IMR-90 (cell line): ENCODE measurements around the gene XPR1. TPM values are rescaled to one million over a fixed set of nuclear protein-coding genes. Genes with fewer than 3 reads are reported as not detected.

Experiments
- ATAC-seq: fragments of 200-7000 bp; cut with Tn5 transposase; 2 replicates; pipeline ENCODE4 v1.9.1; 2020; ENCODE audit warnings: low read depth, mild to moderate bottlenecking, moderate library complexity
- BruUV-seq: library from RNA; stranded (reverse); fragments of 400-500 nt; replicated peaks from 2 replicates; lab custom pipeline; 2021; lab: Mats Ljungman, UMichigan
- CTCF ChIA-PET: fragments of 300-600 bp; formaldehyde crosslinking; extraction: SDS; loops from one replicate; lab custom pipeline; 2021; ENCODE audit warnings: antibody characterized with exemption; lab: Yijun Ruan, JAX
- POLR2A ChIA-PET: fragments of 300-600 bp; sonication (Branson Sonifier 250); formaldehyde crosslinking; loops from one replicate; lab custom pipeline; 2022; ENCODE audit warnings: antibody characterized with exemption; ENCODE audit not compliant: unreplicated experiment; lab: Charles Lee
- DNase-seq: peaks from one replicate; pipeline ENCODE4 v3.0.0; 2013
- H2AFZ ChIP-seq: replicated peaks from 2 replicates; pipeline ENCODE3; 2013; ENCODE audit warnings: low read length, mild to moderate bottlenecking; ENCODE audit not compliant: poor library complexity
- H2AK5ac ChIP-seq: 2 replicates; pipeline ENCODE4 v1.6.1; 2013; ENCODE audit warnings: low read depth, low read length, inconsistent platforms
- H2AK9ac ChIP-seq: replicated peaks from 2 replicates; pipeline ENCODE3; 2013; ENCODE audit warnings: mild to moderate bottlenecking, low read depth, low read length, moderate library complexity; ENCODE audit not compliant: poor library complexity
- H2BK120ac ChIP-seq: 2 replicates; pipeline ENCODE4 v1.6.1; 2013; ENCODE audit warnings: low read depth, low read length, inconsistent platforms
- H2BK15ac ChIP-seq: 3 replicates; pipeline ENCODE4 v1.6.1; 2013; ENCODE audit warnings: low read depth, low read length, inconsistent platforms
- H2BK20ac ChIP-seq: 2 replicates; pipeline ENCODE4 v1.6.1; 2013; ENCODE audit warnings: low read depth, mild to moderate bottlenecking, inconsistent platforms, low read length, moderate library complexity
- H2BK5ac ChIP-seq: 2 replicates; pipeline ENCODE4 v1.6.1; 2013; ENCODE audit warnings: mild to moderate bottlenecking, low read depth, low read length, inconsistent platforms; ENCODE audit not compliant: poor library complexity, severe bottlenecking
- H3K14ac ChIP-seq: replicated peaks from 2 replicates; pipeline ENCODE4 v1.6.1; 2013; ENCODE audit warnings: low read depth, low read length, inconsistent platforms
- H3K18ac ChIP-seq: 2 replicates; pipeline ENCODE4 v1.6.1; 2013; ENCODE audit warnings: low read depth, low read length, control low read depth
- H3K23ac ChIP-seq: 2 replicates; pipeline ENCODE4 v1.6.1; 2013; ENCODE audit warnings: low read depth, low read length, inconsistent platforms
- H3K27ac ChIP-seq: 2 replicates; pipeline ENCODE4 v1.5.1; 2013; ENCODE audit warnings: mild to moderate bottlenecking, control low read depth, low read length; ENCODE audit not compliant: insufficient read depth
- H3K27me3 ChIP-seq: 2 replicates; pipeline ENCODE4 v1.6.1; 2013; ENCODE audit warnings: low read length; ENCODE audit not compliant: control insufficient read depth, insufficient read depth
- H3K36me3 ChIP-seq: 2 replicates; pipeline ENCODE4 v1.6.1; 2013; ENCODE audit warnings: low read length, mixed read lengths; ENCODE audit not compliant: control insufficient read depth, insufficient read depth
- H3K4ac ChIP-seq: 2 replicates; pipeline ENCODE4 v1.6.1; 2013; ENCODE audit warnings: low read depth, low read length, inconsistent platforms
- H3K4me1 ChIP-seq: 2 replicates; pipeline ENCODE4 v1.6.1; 2013; ENCODE audit warnings: low read length, mixed read lengths; ENCODE audit not compliant: control insufficient read depth, insufficient read depth
- H3K4me2 ChIP-seq: 2 replicates; pipeline ENCODE4 v1.6.1; 2013; ENCODE audit warnings: low read depth, mild to moderate bottlenecking, control low read depth, low read length, moderate library complexity
- H3K4me3 ChIP-seq: 2 replicates; pipeline ENCODE4 v1.5.1; 2013; ENCODE audit warnings: low read depth, mild to moderate bottlenecking, control low read depth, low read length, moderate library complexity; ENCODE audit not compliant: insufficient read depth
- H3K56ac ChIP-seq: 2 replicates; pipeline ENCODE4 v1.6.1; 2013; ENCODE audit warnings: low read length, inconsistent platforms; ENCODE audit not compliant: insufficient read depth; ENCODE audit errors: extremely low read depth
- H3K79me1 ChIP-seq, 2 experiments: 2 replicates each; pipeline ENCODE4 v1.6.1; 2013; ENCODE audit warnings: low read length in 2 of 2, inconsistent platforms in 1 of 2, low read depth in 1 of 2
- H3K9ac ChIP-seq: 2 replicates; pipeline ENCODE4 v1.6.1; 2013; ENCODE audit warnings: low read depth, low read length, control low read depth
- H3K9me1 ChIP-seq: 2 replicates; pipeline ENCODE4 v1.6.1; 2013; ENCODE audit warnings: low read length, inconsistent platforms; ENCODE audit not compliant: insufficient read depth
- H3K9me3 ChIP-seq: 2 replicates; pipeline ENCODE4 v1.6.1; 2013; ENCODE audit warnings: low read length; ENCODE audit not compliant: control insufficient read depth, insufficient read depth
- H4K20me1 ChIP-seq: 2 replicates; pipeline ENCODE4 v1.6.1; 2013; ENCODE audit warnings: low read length, inconsistent platforms; ENCODE audit not compliant: insufficient read depth
- H4K5ac ChIP-seq: 2 replicates; pipeline ENCODE4 v1.6.1; 2013; ENCODE audit warnings: mild to moderate bottlenecking, low read depth, low read length, control low read depth
- H4K8ac ChIP-seq, 2 experiments: 2 replicates each; pipeline ENCODE4 v1.6.1; 2013; ENCODE audit warnings: low read depth in 2 of 2, low read length in 2 of 2, control low read depth in 1 of 2, inconsistent platforms in 1 of 2
- H4K91ac ChIP-seq: 2 replicates; pipeline ENCODE4 v1.6.1; 2013; ENCODE audit warnings: low read depth, low read length, inconsistent platforms; ENCODE audit not compliant: insufficient read depth
- BHLHE40 ChIP-seq: fragments of 150-350 bp; IDR thresholded peaks from 2 replicates; pipeline ENCODE4 v1.6.1; 2016; ENCODE audit warnings: mild to moderate bottlenecking, low read depth, low read length
- CEBPB ChIP-seq: IDR thresholded peaks from 2 replicates; pipeline ENCODE4 v1.6.1; 2012; ENCODE audit warnings: low read depth, low read length, improper control_type of control experiment
- CHD1 ChIP-seq: IDR thresholded peaks from 2 replicates; pipeline ENCODE4 v1.6.1; 2012; ENCODE audit warnings: low read depth, low read length, improper control_type of control experiment
- FOS ChIP-seq: fragments of 150-350 bp; IDR thresholded peaks from 2 replicates; pipeline ENCODE4 v1.6.1; 2016; ENCODE audit warnings: low read depth, low read length
- MAFK ChIP-seq: IDR thresholded peaks from 2 replicates; pipeline ENCODE4 v1.6.1; 2012; ENCODE audit warnings: low read depth, low read length, improper control_type of control experiment
- MAZ ChIP-seq: IDR thresholded peaks from 2 replicates; pipeline ENCODE4 v1.6.1; 2012; ENCODE audit warnings: low read depth, mild to moderate bottlenecking, low read length, improper control_type of control experiment, moderate library complexity, borderline replicate concordance
- MXI1 ChIP-seq: IDR thresholded peaks from 2 replicates; pipeline ENCODE4 v1.6.1; 2012; ENCODE audit warnings: low read depth, mild to moderate bottlenecking, low read length, moderate library complexity, borderline replicate concordance
- NFE2L2 ChIP-seq: fragments of 150-350 bp; IDR thresholded peaks from 2 replicates; pipeline ENCODE4 v1.6.1; 2016; ENCODE audit warnings: low read depth, mild to moderate bottlenecking, low read length
- POLR2A ChIP-seq: IDR thresholded peaks from 2 replicates; pipeline ENCODE4 v1.6.1; 2012; ENCODE audit warnings: mild to moderate bottlenecking, low read depth, low read length
- RAD21 ChIP-seq: IDR thresholded peaks from 2 replicates; pipeline ENCODE4 v1.6.1; 2012; ENCODE audit warnings: low read length, improper control_type of control experiment
- RCOR1 ChIP-seq: IDR thresholded peaks from 2 replicates; pipeline ENCODE4 v1.6.1; 2012; ENCODE audit warnings: mild to moderate bottlenecking, low read length, improper control_type of control experiment; ENCODE audit not compliant: insufficient replicate concordance
- RFX5 ChIP-seq: IDR thresholded peaks from 2 replicates; pipeline ENCODE4 v1.8.0; 2012; ENCODE audit warnings: low read depth, mild to moderate bottlenecking, low read length, moderate library complexity
- SMC3 ChIP-seq: fragments of 150-350 bp; IDR thresholded peaks from 2 replicates; pipeline ENCODE4 v1.6.1; 2016; ENCODE audit warnings: low read depth, mild to moderate bottlenecking, antibody characterized with exemption, low read length, moderate library complexity
- WGBS, 2 experiments: methylation state at CpG; one replicate each; pipeline versions ENCODE4 v1.1.5 to v1.1.7; 2013; ENCODE audit warnings: missing lambda C conversion rate in 2 of 2; ENCODE audit not compliant: insufficient read length in 1 of 2; ENCODE audit errors: extremely low coverage in 2 of 2; 5-methylcytosine and 5-hydroxymethylcytosine counted together
- dilution Hi-C: fragments of 300-500 bp; cut with HindIII; formaldehyde crosslinking; loops from one replicate; pipeline ENCODE4 v1.14.3; 2018; ENCODE audit warnings: low sequenced_read_pairs; ENCODE audit not compliant: unreplicated experiment
- in situ Hi-C: fragments of 300-500 bp; cut with MboI; formaldehyde crosslinking; loops from 3 replicates; pipeline ENCODE4 v1.14.3; 2019; ENCODE audit warnings: low sequenced_read_pairs, inconsistent platforms, mixed read lengths
- intact Hi-C: fragments of 100-400 bp; cut with micrococcal nuclease; formaldehyde crosslinking; loops from 2 replicates; pipeline ENCODE4 v1.10.0; 2022
- polyA plus RNA-seq, 3 experiments: library from polyadenylated mRNA; depleted of rRNA; stranded (reverse); fragments of >200 nt; gene quantifications; 2 replicates each; pipeline ENCODE4 v1.2.3, GENCODE V29; 2012; ENCODE audit warnings: low replicate concordance in 1 of 3
- total RNA-seq: library from RNA; depleted of rRNA; stranded (reverse); fragments of >200 nt; gene quantifications from 2 replicates; pipeline ENCODE4 v1.2.3, GENCODE V29; 2012
- TF ChIP-seq, protein P1 (sequence below): fragments of 150-350 bp; IDR thresholded peaks from 2 replicates; pipeline ENCODE4 v1.6.1; 2016; ENCODE audit warnings: low read depth, mild to moderate bottlenecking, low read length, moderate library complexity, borderline replicate concordance
- TF ChIP-seq, protein P2 (sequence below): conservative IDR thresholded peaks from 2 replicates; pipeline ENCODE4 v1.5.1; 2012; ENCODE audit warnings: mild to moderate bottlenecking, low read depth, low read length, improper control_type of control experiment
- TF ChIP-seq, protein P3 (sequence below): fragments of 150-350 bp; IDR thresholded peaks from 2 replicates; pipeline ENCODE4 v1.6.1; 2017; ENCODE audit warnings: mild to moderate bottlenecking, antibody characterized with exemption, low read length, low read depth

The XPR1 gene
- total and polyA plus RNA-seq, 2 of the 4 experiments (the other 2 are of a cell fraction), result 11.8 to 25.1 TPM

DNA sequence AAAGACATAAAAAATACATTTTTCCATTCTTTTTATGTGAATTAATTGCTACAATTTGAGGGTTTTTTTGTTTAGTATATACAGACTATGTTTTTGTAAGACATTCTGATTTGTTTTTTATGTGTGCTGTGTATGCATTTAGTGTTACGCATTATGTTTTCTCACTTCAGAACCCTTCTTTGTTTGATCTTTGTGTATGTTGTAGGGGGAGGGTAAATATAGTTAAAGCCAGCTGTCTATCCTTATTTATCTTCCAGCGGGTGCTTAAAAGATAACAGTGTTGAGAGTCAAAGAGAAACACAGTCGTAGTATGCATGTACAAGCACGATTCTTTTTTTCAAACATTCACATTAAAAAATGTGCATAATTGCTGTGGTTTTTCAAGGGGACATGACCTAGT, 183.4 kb downstream of the XPR1 start:
- no peak overlapping the region for H2AK5ac ChIP-seq
- intact Hi-C loops, result no loop called here
- no TSS peak for BruUV-seq
- no peak overlapping the region for H4K8ac ChIP-seq
- H2AFZ ChIP-seq, result no peak overlapping the region
- ChIA-PET CTCF (no interaction called here), POLR2A (no interaction called here)
- no peak overlapping the region for H2BK20ac ChIP-seq
- peaks cover 5% of the 10 kb centered on the region; the same call in 1 of the 2 replicates for H3K9me1 ChIP-seq
- no peaks in the 10 kb centered on the region for H3K9me3 ChIP-seq
- H2AK9ac ChIP-seq, result no peak overlapping the region
- no peak overlapping the region for H4K5ac ChIP-seq
- no peak overlapping the region for H3K14ac ChIP-seq
- no peak overlapping the region for H3K56ac ChIP-seq
- H3K18ac ChIP-seq, result no peak overlapping the region
- DNase-seq (no peak), ATAC-seq (no peak)
- no peaks in the 10 kb centered on the region for H3K27me3 ChIP-seq
- H4K91ac ChIP-seq, result no peak overlapping the region
- no peak overlapping the region for H3K4ac ChIP-seq
- H2BK15ac ChIP-seq, result no peak overlapping the region
- no peaks in the 10 kb centered on the region; a peak in 1 of 4 replicates for H3K79me1 ChIP-seq
- in situ Hi-C loops, result no loop called here
- no peak overlapping the region for H2BK5ac ChIP-seq
- H3K4me2 ChIP-seq, result no peak overlapping the region
- WGBS, 2 experiments, result no CpG with 5 or more reads among the region's 4 CpGs
- H3K4me1 ChIP-seq, result no peaks in the 10 kb centered on the region
- no peak overlapping the region for H3K4me3 ChIP-seq
- H4K20me1 ChIP-seq, result no peaks in the 10 kb centered on the region
- no peak overlapping the region for H2BK120ac ChIP-seq
- no peak overlapping the region for H3K9ac ChIP-seq
- no peak overlapping the region for H3K23ac ChIP-seq
- dilution Hi-C loops, result no loop called here
- 0 out of 2 replicates have a peak, but pooled peaks cover under 1% of the 10 kb centered on the region for H3K36me3 ChIP-seq
- H3K27ac ChIP-seq, result no peak overlapping the region
- no peak for TF ChIP-seq MAZ
- no peak for TF ChIP-seq RFX5
- TF ChIP-seq MXI1, result no peak
- TF ChIP-seq POLR2A, result no peak
- no peak for TF ChIP-seq RCOR1
- no peak for TF ChIP-seq SMC3
- no peak for TF ChIP-seq MAFK
- TF ChIP-seq CEBPB, result no peak
- TF ChIP-seq RAD21, result no peak
- TF ChIP-seq, protein P1, sequence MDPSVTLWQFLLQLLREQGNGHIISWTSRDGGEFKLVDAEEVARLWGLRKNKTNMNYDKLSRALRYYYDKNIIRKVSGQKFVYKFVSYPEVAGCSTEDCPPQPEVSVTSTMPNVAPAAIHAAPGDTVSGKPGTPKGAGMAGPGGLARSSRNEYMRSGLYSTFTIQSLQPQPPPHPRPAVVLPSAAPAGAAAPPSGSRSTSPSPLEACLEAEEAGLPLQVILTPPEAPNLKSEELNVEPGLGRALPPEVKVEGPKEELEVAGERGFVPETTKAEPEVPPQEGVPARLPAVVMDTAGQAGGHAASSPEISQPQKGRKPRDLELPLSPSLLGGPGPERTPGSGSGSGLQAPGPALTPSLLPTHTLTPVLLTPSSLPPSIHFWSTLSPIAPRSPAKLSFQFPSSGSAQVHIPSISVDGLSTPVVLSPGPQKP, result no peak
- TF ChIP-seq CHD1, result no peak
- TF ChIP-seq, protein P2, sequence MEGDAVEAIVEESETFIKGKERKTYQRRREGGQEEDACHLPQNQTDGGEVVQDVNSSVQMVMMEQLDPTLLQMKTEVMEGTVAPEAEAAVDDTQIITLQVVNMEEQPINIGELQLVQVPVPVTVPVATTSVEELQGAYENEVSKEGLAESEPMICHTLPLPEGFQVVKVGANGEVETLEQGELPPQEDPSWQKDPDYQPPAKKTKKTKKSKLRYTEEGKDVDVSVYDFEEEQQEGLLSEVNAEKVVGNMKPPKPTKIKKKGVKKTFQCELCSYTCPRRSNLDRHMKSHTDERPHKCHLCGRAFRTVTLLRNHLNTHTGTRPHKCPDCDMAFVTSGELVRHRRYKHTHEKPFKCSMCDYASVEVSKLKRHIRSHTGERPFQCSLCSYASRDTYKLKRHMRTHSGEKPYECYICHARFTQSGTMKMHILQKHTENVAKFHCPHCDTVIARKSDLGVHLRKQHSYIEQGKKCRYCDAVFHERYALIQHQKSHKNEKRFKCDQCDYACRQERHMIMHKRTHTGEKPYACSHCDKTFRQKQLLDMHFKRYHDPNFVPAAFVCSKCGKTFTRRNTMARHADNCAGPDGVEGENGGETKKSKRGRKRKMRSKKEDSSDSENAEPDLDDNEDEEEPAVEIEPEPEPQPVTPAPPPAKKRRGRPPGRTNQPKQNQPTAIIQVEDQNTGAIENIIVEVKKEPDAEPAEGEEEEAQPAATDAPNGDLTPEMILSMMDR, result no peak
- TF ChIP-seq, protein P3, sequence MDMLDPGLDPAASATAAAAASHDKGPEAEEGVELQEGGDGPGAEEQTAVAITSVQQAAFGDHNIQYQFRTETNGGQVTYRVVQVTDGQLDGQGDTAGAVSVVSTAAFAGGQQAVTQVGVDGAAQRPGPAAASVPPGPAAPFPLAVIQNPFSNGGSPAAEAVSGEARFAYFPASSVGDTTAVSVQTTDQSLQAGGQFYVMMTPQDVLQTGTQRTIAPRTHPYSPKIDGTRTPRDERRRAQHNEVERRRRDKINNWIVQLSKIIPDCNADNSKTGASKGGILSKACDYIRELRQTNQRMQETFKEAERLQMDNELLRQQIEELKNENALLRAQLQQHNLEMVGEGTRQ, result no peak
- no peak for TF ChIP-seq BHLHE40
- TF ChIP-seq FOS, result no peak
- TF ChIP-seq NFE2L2, result no peak
